Choroid plexus epithelial cell (primary cell): Measurements from ENCODE around the gene CPN1.
"Not testable (repeated sequence)": the region's sequence is repeated elsewhere in the genome, so short reads cannot be mapped to it uniquely, and the experiment has no call there.

Experiments
- DNase-seq: peaks from one replicate; pipeline ENCODE4 v3.0.0-alpha.2; 2010; ENCODE audit warnings: low read depth
- H3K4me3 ChIP-seq: 2 replicates; pipeline ENCODE4 v1.5.1; 2011; ENCODE audit warnings: low read depth, mild to moderate bottlenecking, control low read depth, low read length, moderate library complexity
- TF ChIP-seq, protein P1 (sequence below): conservative IDR thresholded peaks from 2 replicates; pipeline ENCODE4 v1.5.1; 2011; ENCODE audit warnings: low read depth, mild to moderate bottlenecking, control low read depth, inconsistent platforms, low read length, moderate library complexity

Gene CPN1

GRCh38 chr10:100103581-100103980 lies 21.9 kb upstream of the CPN1 start:
- TF ChIP-seq, protein P1, sequence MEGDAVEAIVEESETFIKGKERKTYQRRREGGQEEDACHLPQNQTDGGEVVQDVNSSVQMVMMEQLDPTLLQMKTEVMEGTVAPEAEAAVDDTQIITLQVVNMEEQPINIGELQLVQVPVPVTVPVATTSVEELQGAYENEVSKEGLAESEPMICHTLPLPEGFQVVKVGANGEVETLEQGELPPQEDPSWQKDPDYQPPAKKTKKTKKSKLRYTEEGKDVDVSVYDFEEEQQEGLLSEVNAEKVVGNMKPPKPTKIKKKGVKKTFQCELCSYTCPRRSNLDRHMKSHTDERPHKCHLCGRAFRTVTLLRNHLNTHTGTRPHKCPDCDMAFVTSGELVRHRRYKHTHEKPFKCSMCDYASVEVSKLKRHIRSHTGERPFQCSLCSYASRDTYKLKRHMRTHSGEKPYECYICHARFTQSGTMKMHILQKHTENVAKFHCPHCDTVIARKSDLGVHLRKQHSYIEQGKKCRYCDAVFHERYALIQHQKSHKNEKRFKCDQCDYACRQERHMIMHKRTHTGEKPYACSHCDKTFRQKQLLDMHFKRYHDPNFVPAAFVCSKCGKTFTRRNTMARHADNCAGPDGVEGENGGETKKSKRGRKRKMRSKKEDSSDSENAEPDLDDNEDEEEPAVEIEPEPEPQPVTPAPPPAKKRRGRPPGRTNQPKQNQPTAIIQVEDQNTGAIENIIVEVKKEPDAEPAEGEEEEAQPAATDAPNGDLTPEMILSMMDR: no peak
- no peak overlapping the region for H3K4me3 ChIP-seq
- DNase-seq: peak; percentile 86

DNA sequence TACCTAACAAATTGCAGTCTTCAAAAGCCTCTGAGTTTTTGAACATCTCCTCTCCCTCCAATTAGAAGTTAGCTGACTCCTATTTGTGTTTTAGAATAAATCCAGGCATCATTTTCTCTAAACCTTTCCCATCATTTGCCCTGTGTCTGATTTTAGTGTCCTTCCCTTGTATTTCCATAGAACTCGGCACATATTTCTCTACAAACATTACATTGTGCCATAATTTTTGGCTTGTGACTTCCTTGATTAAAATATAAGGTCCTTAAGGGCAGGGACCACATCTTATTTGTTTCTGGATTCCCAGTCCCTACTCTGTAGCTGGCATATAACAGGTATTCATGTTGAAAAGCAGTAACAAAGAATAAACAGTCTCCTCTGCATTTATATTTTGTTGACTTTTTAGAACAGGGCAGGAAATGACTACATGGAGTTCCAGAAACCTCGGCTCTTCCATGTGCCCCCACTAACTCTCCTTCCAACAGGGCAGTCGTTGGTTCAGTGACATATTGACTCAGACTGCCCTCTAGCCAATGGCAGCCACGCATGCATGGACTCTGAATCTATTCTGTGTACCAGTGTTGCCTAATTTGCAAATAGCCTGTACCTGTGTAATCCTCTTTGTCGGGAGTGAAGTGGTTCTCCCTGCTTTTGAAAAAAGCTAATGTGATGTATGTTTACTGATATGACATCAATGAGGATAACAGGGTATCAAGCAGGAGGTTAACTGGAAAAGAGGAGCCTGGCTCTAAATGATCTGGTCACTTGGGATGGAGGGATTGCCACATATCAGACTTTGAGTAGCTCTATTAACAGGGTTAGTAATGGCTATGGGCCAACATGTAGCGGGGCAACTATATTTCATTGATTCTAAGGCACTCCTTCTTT lies 19.8 kb upstream of the CPN1 start:
- DNase-seq: peak; percentile 6
- TF ChIP-seq, protein P1: no peak

GRCh38 chr10:100100651-100101184 lies 19.0 kb upstream of the CPN1 start:
- TF ChIP-seq, protein P1: peak; percentile 45
- no peak overlapping the region for H3K4me3 ChIP-seq
- DNase-seq: peak; percentile 57

More for the DNA sequence above, 19.8 kb upstream of the CPN1 start:
- no peak overlapping the region for H3K4me3 ChIP-seq

DNA sequence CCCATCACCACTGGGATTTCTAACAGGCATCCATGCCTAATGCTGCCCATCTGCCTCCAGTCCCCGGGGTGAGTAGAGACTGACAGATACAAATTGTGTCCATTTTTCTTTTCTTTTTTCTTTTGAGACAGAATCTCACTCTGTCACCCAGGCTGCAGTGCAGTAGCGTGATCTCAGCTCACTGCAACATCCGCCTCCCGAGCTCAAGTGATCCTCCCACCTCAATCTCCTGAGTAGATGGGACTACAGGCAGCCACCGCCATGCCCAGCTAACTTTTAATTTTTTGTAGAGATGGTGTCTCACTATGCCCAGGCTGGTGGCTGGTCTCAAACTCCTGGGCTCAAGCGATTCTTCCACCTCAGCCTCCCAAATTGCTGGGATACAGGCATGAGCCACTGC lies 7.6 kb upstream of the CPN1 start:
- no peak overlapping the region for H3K4me3 ChIP-seq
- TF ChIP-seq, protein P1: no peak
- no peak for DNase-seq

DNA sequence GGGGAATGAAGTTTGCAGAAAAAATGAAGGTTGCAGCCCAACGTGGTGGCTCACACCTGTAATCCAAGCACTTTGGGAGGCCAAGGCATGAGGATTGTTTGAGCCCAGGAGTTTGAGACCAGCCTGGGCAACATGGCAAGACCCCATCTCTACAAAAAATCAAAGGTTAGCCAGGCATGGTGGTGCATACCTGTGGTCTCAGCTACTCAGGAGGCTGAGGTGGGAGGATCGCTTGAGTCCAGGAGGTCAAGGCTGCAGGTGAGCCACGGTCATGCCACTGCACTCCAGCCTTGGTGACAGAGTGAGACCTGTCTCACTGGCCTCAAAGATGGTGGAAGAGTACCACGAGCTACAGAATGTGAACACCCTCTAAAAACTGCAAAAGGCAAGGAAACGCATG lies 5.0 kb upstream of the CPN1 start:
- DNase-seq, H3K4me3 ChIP-seq: not testable (repeated sequence)

DNA sequence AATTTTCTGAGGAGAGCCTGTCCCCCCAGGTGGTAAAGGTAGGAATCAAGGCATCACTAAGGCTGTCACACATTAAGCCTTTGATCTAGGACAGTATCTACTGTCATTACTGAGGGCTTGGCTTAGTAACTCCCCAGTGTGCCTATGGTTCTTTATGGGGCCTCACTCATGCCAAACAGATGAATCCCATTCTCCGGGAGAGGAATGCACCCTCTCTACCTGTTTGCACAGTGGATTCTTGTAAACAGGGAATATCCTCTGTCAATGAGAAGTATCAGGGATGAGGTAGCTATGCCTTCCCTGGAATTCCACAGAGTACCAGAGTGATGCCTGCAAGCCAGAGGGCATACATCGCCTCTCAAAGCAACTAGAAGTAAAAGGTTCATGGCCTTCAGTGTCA lies 3.9 kb upstream of the CPN1 start:
- DNase-seq: no peak
- TF ChIP-seq, protein P1: no peak
- H3K4me3 ChIP-seq: no peak overlapping the region

DNA sequence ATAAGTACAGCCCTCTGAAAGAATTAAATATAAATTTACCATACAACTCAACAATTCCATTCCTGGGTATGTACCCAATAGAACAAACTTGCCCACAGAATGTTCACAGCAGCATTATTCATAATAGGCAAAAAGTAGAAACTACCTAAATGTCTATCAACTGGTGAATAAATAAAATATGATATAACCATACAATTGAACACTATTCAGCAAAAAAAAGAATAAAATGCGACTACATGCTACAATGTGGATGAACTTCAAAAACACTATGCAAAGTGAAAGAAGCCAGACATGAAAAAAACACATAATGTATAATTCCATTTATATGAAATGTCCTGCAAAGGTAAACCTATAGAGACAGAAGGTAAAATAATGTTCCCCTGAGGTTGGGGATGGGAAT lies 2.0 kb upstream of the CPN1 start:
- no peak for DNase-seq
- TF ChIP-seq, protein P1: no peak
- no peak overlapping the region for H3K4me3 ChIP-seq

DNA sequence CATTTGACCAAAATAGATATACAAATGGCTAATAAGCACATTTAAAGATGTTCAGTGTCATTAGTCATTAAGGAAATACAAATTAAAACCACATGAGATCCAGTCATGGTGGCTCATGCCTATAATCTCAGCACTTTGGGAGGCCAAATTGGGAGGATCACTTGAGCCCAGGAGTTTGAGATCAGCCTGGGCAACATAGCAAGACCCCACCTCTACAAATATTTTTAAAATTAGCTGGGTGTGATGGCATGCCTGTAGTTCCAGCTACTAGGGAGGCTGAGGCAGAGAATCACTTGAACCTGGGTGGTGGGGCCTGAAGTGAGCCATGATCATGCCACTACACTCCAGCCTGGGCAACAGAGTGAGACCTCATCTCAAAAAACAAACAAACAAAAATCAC lies 607 bp upstream of the CPN1 start:
- H3K4me3 ChIP-seq, DNase-seq: not testable (repeated sequence)
